Activated CD4-positive, alpha-beta T cell treated with anti-CD3 and anti-CD28 coated beads for 36 hours (primary cell): ENCODE measurements around the gene LAMTOR5. TPM values are rescaled to one million over a fixed set of nuclear protein-coding genes. Genes with fewer than 3 reads are reported as not detected.

Source experiments
- ATAC-seq: fragments of 200-7000 bp; cut with Tn5 transposase; one replicate; pipeline ENCODE4 v1.10.0; 2021; ENCODE audit warnings: mild to moderate bottlenecking, moderate library complexity
- CTCF ChIA-PET: fragments of 350-600 bp; sonication (Branson Sonifier 250); formaldehyde crosslinking; loops from one replicate; lab custom pipeline; 2021; ENCODE audit warnings: antibody characterized with exemption; lab: Charles Lee
- POLR2A ChIA-PET: fragments of 350-600 bp; sonication (Branson Sonifier 250); formaldehyde crosslinking; loops from one replicate; lab custom pipeline; 2021; ENCODE audit warnings: antibody characterized with exemption, inconsistent platforms; lab: Charles Lee
- DNase-seq: peaks from one replicate; pipeline ENCODE4 v3.0.0-alpha.2; 2020
- H3K27ac Mint-ChIP-seq: one replicate; pipeline ENCODE4 v1.8.0; 2021; ENCODE audit warnings: mixed read lengths
- H3K27me3 Mint-ChIP-seq: one replicate; pipeline ENCODE4 v1.8.0; 2021; ENCODE audit warnings: mixed read lengths
- H3K36me3 Mint-ChIP-seq: one replicate; pipeline ENCODE4 v1.8.0; 2021; ENCODE audit warnings: low read depth, mixed read lengths
- H3K4me1 Mint-ChIP-seq: one replicate; pipeline ENCODE4 v1.8.0; 2021; ENCODE audit warnings: mixed read lengths
- H3K4me3 Mint-ChIP-seq: one replicate; pipeline ENCODE4 v1.8.0; 2021; ENCODE audit warnings: mild to moderate bottlenecking, moderate library complexity, mixed read lengths
- H3K9me3 Mint-ChIP-seq: one replicate; pipeline ENCODE4 v1.8.0; 2021; ENCODE audit warnings: low read depth, mixed read lengths
- intact Hi-C, 2 experiments: fragments of 100-400 bp; cut with DNase I in 1 of 2; cut with micrococcal nuclease in 1 of 2; formaldehyde crosslinking; loops; one replicate each; pipeline versions ENCODE4 v1.14.2 to v1.15.1; 2022 to 2024; cut with DNase I, micrococcal nuclease
- total RNA-seq, 2 experiments: library from RNA; stranded (reverse); gene quantifications; one replicate each; pipeline ENCODE4 v1.2.3, GENCODE V29; 2021

Gene LAMTOR5
- total RNA-seq, 2 experiments from 2014 or later: 141 to 155 TPM

- Mint-ChIP-seq H3K36me3 (peaks cover 30% of the 10 kb centered on the region), H3K4me1 (peaks cover 10% of the 10 kb centered on the region), H3K27ac (no peak overlapping the region), H3K9me3 (no peaks in the 10 kb centered on the region), H3K4me3 (no peak overlapping the region), H3K27me3 (no peaks in the 10 kb centered on the region)
- DNase-seq (no peak), ATAC-seq (no peak)
- CTCF ChIA-PET: interaction anchor here (1.2 to 1.3 kb wide), 2 partner anchors 11 to 153 kb away, joined by 3 to 6 read pairs; no protein-coding TSS in a partner anchor
- intact Hi-C loops: no loop called here
- POLR2A ChIA-PET: no interaction called here
These were observed 47.1 kb downstream of the LAMTOR5 start for GRCh38 chr1:110360431-110360830.

- Mint-ChIP-seq H3K27ac (peak overlapping the region; percentile 29), H3K4me1 (peaks cover 25% of the 10 kb centered on the region), H3K4me3 (no peak overlapping the region), H3K9me3 (no peaks in the 10 kb centered on the region), H3K27me3 (no peaks in the 10 kb centered on the region), H3K36me3 (peaks cover 24% of the 10 kb centered on the region)
- ATAC-seq (no peak), DNase-seq (no peak)
- intact Hi-C loops: no loop called here
- ChIA-PET CTCF (interaction anchor here (0.6 to 1.0 kb wide), 3 partner anchors 11 to 149 kb away, joined by 3 to 4 read pairs (median 3); no protein-coding TSS in a partner anchor), POLR2A (no interaction called here)
These were observed 51.1 kb downstream of the LAMTOR5 start for GRCh38 chr1:110356379-110356778.

GRCh38 chr1:110355321-110355720, 52.2 kb downstream of the LAMTOR5 start:
- H3K27me3 Mint-ChIP-seq: no peaks in the 10 kb centered on the region
- DNase-seq (no peak), ATAC-seq (no peak)
- intact Hi-C loops: no loop called here
- H3K27ac Mint-ChIP-seq: no peak overlapping the region
- no peak overlapping the region for H3K4me3 Mint-ChIP-seq
- no peaks in the 10 kb centered on the region for H3K9me3 Mint-ChIP-seq
- peaks cover 33% of the 10 kb centered on the region for H3K4me1 Mint-ChIP-seq
- H3K36me3 Mint-ChIP-seq: peaks cover 21% of the 10 kb centered on the region
- CTCF ChIA-PET: no interaction called here
- POLR2A ChIA-PET: no interaction called here

Other genes with a start within 250 kb of the LAMTOR5 start
- 10 to 100 TPM; 13.9 to 14.3 TPM for gene KCNC4, start 197.4 kb downstream of the LAMTOR5 start, total RNA-seq
- gene RBM15, start 68.3 kb downstream of the LAMTOR5 start, total RNA-seq: 10 to 100 TPM; 60.7 to 63.2 TPM
- under 1 TPM; 0.14 to 0.44 TPM for gene SLC16A4, start 16.7 kb downstream of the LAMTOR5 start, total RNA-seq
- not detected for gene PROK1, start 43.5 kb upstream of the LAMTOR5 start, total RNA-seq
- gene KCNA10, start 111.5 kb upstream of the LAMTOR5 start, total RNA-seq: not detected
- under 1 TPM; 0.25 to 0.37 TPM for gene KCNA2, start 198.7 kb upstream of the LAMTOR5 start, total RNA-seq